NCI-H2107 treated with DMSO at 0.1 percent for 48 hours (cell line): ENCODE results near the gene NPW.
A peak's percentile ranks its signal among the peaks of the same experiment; 100 is the strongest.

Source experiments
- DNase-seq: peaks from one replicate; lab custom pipeline; 2025; ENCODE audit not compliant: unreplicated experiment; lab: John Stamatoyannopoulos, UW

NPW gene

DNA sequence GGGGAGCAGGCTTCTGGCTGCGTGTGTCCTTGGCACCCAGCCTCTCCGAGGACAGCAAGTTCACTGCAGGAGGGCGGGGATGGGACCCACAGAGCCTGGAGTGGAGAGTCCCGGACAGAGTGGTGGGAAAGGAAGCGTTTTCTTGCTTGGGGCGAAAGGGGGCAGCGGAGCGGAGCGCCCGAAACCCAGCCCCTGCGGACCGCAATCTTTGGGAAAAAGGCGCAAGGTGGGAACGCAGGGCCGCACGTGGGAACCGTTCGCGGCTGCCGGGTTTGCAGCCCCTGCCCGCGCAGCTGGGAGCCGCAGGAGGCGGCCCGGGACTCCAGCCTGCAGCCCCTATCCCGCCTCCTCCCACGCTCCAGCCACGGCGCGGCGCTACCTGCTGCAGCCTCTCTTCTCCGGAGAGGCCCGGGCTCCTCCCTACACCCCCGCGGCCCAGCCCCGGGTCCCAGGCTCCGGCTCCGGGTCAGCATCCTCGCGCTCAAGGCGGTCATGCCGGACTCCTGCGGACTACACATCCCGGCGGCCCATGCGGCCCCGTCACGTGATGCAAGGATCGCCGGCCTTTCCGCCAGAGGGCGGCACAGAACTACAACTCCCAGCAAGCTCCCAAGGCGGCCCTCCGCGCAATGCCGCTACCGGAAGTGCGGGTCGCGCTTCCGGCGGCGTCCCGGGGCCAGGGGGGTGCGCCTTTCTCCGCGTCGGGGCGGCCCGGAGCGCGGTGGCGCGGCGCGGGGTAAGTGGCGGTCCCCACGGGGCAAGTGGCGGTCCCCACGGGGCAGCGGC is 27.9 kb downstream of the NPW start, which contains the start of the genes NTHL1 and TSC2:
NTHL1 (minus strand) TSS at position 505 of the 786 bp plus-strand sequence; CDS start at position 494, 11 bp downstream.
TSC2 (plus strand) TSS at position 656 of the 786 bp plus-strand sequence. CDS start 631 bp downstream, outside the sequence.
- DNase-seq, result peak; percentile 85

DNA sequence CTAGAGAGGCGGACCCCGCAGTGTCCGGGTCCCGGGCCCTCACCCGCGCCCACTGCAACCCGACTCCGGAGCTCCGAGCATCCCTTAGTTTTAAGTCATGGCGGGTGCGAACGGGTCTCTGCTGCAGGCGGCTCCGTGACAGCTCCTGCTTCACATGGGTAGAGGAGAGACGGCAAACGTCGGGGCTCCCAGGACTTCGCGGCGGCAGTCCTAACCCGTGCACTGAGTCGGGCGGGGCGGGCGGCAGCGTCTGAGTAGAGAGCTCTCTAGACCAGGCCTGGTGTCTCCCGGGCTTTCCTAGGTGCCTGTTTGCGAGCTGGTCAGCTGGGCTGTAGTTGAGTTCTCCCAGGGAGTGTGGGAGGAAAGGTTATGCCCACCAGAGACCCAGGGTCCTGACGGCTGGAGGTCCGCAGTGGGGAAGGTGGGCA is 28.5 kb downstream of the NPW start:
- DNase-seq, result no peak

DNA sequence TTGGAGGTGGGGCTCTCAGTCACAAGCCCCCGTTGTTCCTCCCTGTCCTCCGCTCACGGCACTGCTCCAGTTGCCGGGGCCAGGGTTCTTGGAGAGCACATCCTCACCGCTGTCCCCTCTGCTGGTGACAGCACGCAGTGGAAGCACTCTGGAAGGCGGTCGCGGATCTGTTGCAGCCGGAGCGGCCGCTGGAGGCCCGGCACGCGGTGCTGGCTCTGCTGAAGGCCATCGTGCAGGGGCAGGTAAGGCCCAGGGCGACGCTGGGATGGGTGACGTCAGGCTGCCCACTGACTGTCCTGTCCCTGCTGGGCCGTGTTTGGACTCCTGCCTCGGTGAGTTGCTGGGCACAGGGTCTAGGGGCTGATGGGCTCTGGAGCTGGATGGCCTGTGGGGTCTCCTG is 33.6 kb downstream of the NPW start:
- DNase-seq, result no peak

DNA sequence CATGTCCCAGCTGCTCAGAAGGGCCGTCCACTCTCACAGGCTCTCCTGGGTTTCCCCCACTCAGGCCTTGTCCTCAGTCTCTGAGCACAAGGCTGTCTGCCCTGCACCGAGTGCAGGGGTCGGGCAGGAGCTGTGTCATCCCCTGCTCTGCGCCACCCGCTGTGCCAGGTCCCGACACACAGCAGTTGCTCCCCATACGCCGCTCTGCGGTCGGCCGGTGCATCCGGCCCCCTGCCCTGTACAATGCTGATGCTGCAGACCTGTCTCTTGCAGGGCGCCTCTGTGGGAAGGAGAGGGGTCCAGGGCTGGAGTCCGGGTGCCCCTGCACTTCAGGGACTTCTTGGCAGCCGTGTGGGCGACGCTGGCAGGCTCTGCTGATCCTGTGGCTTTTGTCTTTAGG is 34.3 kb downstream of the NPW start:
- DNase-seq, result no peak

DNA sequence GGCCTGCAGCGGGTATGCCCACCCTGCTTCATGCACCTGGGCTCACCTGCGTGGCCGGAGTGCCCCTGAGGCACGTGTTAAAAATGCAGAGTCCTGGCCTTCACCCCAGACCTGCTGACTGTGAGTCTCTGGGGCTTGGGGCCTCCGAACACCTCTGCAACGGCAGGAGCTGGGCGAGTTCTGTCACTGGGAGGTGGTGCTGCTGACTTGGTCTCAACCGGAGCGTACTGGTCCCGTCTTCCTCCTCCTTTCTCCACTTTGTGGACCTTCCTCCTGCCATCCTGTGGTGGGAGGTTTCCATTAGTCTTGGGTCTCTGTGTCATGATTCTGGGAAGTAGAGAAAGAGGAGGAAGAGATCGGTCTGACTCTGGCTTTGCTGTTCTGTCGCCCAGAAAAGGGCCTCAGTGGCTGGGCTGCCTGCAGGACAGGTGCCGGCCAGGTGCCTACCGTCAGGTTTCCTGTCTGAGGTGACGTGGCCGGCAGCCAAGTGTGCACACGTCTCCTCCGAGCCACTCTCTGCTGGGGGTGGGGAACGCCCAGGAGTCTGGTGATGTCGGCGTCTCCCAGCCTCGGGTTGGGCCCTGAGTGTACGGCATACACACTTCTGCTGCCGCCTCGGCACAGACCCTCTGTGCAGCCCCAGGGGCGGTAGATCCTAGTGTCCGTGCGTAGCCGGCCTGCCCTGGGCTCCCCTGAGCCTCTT is 35.1 kb downstream of the NPW start:
- peak; percentile 68 for DNase-seq

DNA sequence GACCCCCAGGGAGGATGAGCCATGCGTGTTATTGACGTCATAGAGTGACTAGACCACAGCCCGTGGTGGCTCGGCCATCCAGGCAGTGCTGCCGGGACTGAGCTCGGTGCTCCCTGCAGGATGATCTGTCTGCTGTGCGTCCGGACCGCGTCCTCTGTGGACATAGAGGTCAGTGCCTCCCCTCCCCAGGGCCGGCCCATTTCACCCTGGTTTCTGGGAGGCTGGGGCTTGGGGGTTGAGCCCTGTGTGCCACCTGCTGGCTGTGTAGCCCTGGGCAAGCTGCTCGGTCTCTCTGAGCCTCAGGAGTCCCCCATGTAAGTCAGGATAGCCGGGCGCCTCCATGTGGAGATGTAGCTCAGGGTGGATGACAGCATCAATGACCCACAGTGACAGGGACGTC is 36.5 kb downstream of the NPW start:
- DNase-seq, result peak; percentile 78

DNA sequence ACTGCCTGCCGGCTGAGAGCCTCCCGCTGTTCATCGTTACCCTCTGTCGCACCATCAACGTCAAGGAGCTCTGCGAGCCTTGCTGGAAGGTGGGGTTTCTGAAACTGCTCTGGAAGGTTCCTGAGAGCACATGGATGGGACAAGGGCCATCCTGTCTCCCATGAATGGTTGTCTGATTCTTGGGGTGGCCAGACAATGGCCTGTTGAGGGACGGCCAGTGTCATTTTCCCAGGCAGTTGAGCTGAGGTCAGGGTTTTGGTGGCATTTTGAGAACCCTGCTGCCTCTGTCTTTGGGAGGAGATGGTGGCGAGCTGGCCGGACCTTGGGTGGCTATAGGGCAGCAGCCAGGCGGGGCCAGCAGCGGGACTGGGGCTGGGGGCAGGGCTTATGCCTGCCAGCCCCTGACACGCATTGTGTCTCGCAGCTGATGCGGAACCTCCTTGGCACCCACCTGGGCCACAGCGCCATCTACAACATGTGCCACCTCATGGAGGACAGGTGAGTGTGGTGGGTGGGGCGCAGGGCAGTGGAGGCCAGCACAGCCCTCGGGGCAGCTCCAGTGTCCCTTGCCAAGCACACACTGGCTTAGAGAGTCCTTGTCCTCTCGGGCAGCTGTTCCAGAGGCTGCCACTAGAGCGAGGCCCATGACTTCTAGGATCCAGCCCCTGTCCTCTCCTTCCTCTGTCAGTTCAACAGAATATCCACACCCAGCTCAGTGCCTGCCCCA is 37.3 kb downstream of the NPW start:
- peak; percentile 34 for DNase-seq

DNA sequence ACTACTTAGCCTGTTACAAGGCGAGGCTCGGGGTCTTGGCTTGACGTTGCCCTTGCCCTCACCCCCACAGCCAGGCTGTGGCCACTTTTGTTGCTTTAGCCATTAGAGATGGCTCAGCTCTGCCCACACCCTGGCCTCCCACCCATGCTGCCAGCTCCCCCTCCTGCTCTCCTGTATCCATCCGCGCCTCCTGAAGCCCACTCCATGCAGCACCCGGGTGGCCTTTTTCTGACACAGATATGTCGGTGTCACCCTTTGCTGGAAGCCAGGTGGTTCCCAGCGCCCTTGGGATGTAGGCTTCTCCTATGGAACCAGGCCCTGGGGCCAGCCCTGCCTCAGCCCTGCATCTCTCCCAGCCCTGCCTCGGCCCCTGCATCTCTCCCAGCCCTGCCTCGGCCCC is 37.9 kb downstream of the NPW start:
- DNase-seq, result no peak

DNA sequence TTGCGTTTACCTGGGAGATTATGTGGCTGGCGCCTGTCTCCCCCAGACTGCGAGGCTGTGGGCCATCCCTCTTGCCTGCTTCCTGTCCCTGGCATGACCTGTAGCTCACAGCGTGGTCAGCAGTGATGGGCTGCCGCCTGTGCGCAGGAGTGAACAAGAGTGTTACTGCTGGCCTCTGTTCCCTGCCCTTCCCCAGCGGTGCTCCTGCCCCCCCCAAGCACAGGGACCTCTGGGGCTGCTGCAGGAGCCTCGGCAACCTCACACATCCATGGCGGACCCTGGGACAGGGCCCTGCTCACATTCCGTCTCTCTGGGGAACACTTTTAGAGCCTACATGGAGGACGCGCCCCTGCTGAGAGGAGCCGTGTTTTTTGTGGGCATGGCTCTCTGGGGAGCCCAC is 38.8 kb downstream of the NPW start:
- DNase-seq, result peak; percentile 72

DNA sequence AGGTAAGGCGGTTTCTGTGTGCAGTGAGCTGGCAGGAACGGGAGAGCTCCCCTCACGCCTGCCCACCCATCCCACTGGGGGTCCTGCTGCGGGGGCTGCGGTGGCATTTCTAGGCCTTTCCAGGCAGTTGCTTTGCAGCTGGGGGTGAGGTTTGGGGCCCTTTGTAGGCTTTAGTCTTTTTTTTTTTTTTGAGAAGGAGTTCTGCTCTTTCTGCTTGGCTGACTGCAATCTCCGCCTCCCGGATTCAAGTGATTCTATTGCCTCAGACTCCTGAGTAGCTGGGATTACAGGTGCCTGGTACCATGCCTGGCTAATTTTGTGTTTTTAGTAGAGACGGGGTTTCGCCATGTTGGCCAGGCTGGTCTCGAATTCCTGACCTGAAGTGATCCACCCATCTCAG is 39.3 kb downstream of the NPW start:
- DNase-seq, result peak; percentile 67

DNA sequence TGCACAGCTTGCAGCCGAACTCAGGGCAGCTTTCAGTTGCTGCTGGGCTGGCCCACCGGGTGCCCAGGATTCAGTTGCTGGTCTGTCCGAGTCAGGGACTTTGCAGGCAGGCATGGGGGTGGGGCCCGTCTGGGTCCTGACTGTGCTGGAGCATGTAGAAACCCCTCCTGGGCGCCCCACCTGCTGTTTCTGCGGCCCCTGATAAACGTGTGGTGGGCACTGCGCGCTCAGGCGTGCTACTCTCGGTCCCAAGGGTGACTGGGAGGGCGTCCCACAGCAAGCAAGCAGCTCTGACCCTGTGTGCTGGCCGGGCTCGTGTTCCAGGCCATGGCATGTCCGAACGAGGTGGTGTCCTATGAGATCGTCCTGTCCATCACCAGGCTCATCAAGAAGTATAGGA is 40.8 kb downstream of the NPW start:
- DNase-seq, result no peak

DNA sequence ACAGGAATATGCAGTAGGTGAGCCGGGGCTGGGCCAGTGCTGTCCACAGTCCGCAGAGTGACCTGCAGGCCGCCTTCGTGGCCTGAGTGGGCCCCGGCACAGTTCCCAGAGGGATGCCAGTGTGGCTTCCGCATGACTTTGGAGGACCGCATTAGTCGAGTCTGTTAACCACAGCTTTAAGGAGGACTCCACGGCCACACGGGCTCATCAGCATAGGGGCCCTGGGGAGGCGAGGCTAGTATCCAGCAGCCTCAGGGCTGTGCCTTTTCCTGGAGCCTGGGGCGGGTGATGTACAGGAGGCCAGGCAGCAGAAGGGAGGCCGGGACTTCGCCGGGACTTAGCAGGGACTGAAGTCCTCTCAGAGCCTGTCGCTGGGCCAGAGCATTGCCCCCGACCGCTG is 41.4 kb downstream of the NPW start:
- DNase-seq, result no peak

DNA sequence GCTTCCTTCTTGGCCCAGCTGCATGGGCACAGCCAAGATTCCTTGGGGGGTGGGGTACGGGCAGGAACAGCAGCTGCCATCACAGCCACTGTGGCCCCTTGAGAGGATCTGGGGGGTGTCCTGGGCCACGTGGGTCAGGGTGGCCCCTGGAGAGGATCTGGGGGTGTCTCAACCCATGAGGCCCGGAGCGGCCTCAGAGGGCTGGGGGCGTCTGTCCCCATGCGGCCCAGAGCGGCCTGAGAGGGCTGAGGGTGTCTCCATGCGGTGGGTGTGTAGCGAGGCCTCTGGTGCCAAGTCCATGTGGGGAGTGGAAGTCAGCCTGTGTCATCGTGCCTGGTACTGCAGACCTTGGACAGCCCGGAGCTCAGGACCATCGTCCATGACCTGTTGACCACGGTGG is 41.9 kb downstream of the NPW start:
- no peak for DNase-seq

DNA sequence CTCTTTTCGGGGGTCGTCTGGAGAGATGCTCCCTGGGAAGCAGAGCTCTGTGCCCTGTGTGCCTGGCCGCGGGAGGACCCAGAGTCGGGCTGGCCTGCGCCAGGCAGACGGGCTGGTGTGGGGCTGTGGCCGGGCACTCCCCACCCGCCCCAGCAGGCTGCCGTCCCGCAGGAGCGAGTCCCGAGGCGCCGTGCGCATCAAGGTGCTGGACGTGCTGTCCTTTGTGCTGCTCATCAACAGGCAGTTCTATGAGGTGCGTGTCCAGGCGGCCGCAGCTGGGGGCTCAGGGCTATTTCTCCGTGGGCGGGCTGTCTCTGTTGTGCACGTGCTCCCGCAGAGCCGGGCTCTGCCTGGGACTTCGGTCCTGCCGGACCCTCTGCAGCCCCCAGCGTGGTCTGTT is 43.2 kb downstream of the NPW start:
- no peak for DNase-seq

DNA sequence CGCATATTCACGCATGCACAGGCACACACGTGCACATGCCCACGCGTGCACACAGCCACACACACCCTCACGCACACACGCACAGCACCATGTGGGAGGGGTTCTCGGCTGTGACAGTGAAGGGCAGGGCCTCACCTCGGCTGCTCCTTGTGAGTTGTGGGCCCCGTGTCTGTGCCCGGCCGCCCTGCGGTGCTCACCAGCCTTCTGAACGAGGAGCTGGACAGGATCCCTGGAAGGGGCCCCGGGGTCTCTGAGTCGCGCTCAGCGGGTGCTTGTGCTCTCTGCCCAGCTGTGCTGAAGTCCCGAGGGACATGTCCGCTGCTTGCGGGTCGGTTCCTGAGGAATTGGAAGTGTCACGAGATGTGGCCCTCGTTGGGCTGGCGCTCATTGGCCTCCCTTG is 44.3 kb downstream of the NPW start:
- DNase-seq, result no peak

DNA sequence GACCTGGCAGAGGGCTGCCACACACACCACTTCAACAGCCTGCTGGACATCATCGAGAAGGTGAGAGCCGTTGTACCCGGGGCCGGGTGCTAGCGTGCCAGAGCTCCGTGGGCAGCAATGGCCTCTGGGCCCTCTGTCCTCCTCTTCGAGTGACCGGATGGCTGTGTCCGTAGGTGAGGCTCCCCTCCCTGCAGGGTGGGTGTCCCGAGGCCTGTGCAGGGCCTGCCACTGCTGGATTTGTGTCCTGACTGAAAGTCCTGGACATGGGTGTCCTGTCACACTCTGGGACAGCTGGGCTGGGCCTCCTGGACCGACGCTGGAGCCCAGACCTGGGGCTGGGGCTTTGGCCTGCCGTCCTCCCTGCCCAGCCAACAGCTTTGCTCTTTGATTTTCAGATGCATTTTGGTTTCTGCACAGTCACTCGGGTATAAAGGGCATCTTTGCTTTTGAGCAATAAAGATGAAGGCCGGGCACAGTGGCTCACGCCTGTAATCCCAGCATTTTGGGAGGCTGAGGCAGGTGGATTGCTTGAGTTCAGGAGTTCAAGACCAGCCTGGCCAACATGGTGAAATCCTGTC is 44.9 kb downstream of the NPW start:
- DNase-seq, result no peak

DNA sequence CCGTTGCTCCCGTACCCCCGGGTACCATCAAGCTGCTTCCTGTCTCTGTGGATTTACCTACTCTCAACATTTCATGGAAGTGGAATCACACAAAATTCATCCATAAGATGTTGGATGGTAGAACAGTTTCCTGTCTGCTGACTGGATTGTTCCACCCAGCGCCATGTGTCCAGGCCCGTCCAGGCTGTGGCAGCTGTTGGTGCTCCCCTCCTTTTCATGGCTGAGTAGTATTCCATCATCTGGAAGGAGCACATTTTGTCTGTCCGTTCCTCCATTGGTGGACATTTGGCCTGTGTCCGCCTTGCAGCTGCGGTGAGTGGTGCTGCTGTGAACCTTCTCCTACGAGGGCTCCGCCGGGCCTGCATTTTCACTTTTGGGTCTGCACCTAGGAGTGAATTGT is 46.6 kb downstream of the NPW start:
- DNase-seq, result no peak
